SIG-M5 (cell line): Measurements from ENCODE around the gene GBGT1.
"Not testable (repeated sequence)": the region's sequence is repeated elsewhere in the genome, so short reads cannot be mapped to it uniquely, and the experiment has no call there.

Experiments
- DNase-seq: peaks from one replicate; lab custom pipeline; 2025; lab: John Stamatoyannopoulos, UW

Gene GBGT1

GRCh38 chr9:133163504-133164172 lies at the start of gene GBGT1:
Gene GBGT1, minus strand, starts transcription at chr9:133163914. Its CDS starts 1,502 bp downstream, at chr9:133162412.
- DNase-seq = no peak

GRCh38 chr9:133210609-133211008 lies 46.9 kb upstream of the GBGT1 start:
- DNase-seq = no peak

- DNase-seq = no peak
Observed at GRCh38 chr9:133210202-133210532, 46.5 kb upstream of the GBGT1 start.

- DNase-seq = not testable (repeated sequence)
Observed at GRCh38 chr9:133209327-133210201, 45.9 kb upstream of the GBGT1 start.

DNA sequence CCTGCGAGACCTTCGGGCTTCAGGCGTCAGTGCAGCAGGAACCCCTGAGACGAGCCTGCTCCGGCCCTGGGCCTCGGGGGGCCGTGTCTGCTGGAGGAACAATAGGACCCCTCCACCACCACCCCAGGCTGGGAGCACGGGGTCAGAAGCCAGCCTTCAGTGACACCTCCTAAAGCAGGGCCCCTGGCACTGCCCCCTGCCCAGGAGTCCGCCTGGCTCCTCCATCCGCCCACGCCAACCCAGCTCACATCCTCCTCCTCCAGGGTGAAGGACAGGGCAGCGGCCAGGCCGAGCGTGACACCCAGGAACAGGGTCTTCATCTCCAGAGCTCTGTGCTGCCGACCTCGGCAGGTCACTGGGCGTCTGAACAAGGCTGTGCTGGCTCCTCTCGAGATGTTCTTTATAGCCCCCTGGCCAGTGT lies 45.2 kb upstream of the GBGT1 start, which contains the start of gene OBP2B:
TSS of gene OBP2B (minus strand) at position 371 of the 421 bp plus-strand sequence. CDS start at position 320, 51 bp downstream.
- not testable (repeated sequence) for DNase-seq

GRCh38 chr9:133208171-133208879 lies 44.6 kb upstream of the GBGT1 start:
- not testable (repeated sequence) for DNase-seq

GRCh38 chr9:133207540-133208170 lies 43.9 kb upstream of the GBGT1 start:
- no peak for DNase-seq

GRCh38 chr9:133207021-133207531 lies 43.4 kb upstream of the GBGT1 start:
- no peak for DNase-seq

GRCh38 chr9:133205996-133206931 lies 42.5 kb upstream of the GBGT1 start:
- no peak for DNase-seq

- not testable (repeated sequence) for DNase-seq
Observed at GRCh38 chr9:133205481-133205887, 41.8 kb upstream of the GBGT1 start.

DNA sequence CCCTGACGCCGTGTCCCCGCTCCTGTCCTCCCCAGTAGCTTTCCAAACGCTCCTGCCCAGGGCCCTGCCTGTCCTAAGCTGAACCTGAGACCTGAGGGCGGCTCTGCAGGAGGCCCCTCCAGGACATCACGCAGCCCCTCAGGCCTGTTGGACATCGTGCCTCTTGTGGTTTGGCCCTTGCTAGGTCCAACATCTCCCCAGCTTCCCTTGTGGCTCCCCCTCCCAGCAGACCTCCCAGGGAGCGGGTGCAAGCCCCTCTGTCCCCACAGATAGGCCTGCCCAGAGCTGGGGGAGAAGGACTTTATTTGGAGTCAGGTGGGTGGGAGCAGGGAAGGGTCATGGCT lies 41.3 kb upstream of the GBGT1 start:
- no peak for DNase-seq

DNA sequence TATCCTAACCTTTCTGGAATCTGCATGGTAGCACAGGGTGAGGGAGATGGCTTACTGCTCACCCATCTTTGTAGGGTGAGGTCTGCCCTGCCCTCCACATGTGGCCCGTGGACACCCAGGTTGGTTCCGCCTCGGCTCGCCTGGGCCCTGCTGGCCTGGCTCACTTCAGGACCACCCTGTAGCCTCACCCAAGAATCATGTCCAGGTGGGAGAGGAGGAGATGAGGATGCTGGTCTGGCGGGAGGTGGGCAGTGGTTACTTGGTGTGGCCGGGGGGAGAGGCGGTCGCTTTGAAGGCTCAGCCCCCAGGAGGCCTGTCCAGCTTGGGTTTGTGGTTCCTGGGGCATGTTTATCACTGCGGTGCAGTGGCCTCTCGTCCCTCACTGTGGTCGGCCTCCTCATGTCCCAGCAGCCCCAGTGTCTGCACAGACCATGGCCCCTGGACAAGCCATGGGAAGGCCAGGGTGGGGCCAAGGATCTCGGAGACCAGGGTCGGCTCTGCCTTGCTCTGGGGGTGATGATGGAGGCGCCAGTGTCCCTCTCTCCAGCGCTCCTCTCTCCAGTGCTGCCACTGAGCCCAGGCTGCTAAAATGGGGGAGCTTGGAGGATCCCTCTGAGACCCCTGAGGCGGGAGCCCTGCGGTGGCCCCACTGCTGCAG lies 40.8 kb upstream of the GBGT1 start:
- DNase-seq = no peak

- no peak for DNase-seq
Observed at GRCh38 chr9:133203506-133204075, 39.9 kb upstream of the GBGT1 start.

DNA sequence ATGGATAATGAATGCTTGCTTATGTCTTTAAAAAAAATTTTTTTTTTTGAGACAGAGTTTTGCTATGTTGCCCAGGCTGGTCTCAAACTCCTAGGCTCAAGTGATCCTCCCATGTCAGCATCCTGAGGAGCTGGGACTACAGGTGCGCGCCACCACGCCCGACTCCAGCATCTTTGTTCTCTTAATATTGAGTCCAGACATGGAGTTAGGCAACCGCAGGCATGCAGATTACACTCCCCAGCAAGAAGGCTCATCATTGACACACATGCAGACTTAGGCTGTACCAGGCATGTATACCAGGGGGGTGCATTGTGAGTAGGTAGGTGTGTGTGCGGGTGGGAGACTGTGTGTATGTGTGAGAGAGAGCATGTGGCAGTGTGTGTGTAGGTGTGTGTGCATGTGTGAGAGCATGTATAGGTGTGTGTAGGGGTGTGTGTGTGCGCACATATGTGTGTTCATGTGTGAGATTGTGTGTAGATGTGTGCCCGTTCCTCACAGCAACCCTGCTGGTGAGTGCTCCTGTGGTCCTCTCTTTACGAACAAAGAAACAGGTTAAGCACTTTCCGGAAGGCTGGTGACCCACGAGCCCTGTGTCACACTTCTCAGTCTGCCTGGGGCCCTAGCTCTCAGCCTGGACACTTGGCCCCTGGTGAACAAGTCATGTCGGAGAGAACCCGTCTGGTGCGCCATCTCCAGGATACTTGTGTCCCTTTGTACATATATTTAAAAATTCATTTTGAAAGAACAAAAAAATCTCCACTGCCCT lies 39.2 kb upstream of the GBGT1 start:
- no peak for DNase-seq

DNA sequence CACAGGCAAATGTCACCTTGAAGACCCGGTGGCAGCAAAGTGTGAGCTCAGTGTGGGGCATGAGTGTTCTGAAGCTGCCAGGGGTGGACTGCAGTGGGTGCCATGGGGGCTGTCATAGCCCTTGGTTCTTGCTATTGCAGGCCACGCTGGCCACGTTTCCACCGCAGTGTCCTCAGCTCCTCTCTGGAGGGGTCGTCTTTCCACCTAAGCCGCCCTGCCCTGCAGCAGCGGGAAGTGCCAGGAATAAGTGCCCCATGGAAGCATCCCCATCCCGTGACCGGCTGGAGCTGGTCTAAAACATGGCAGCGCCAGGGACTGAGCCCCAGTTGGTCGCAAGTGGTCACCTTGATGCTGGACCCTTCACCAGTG lies 38.4 kb upstream of the GBGT1 start:
- no peak for DNase-seq

- DNase-seq = no peak
Observed at GRCh38 chr9:133201424-133202144, 37.9 kb upstream of the GBGT1 start.

GRCh38 chr9:133200631-133201030 lies 36.9 kb upstream of the GBGT1 start:
- DNase-seq = no peak

GRCh38 chr9:133199648-133200321 lies 36.1 kb upstream of the GBGT1 start:
- no peak for DNase-seq
